Skin of body (tissue), 2 donors: Measurements from ENCODE around the gene MYL12A. TPM values are rescaled to one million over a fixed set of nuclear protein-coding genes. Genes with fewer than 3 reads are reported as not detected.
"Not testable (repeated sequence)": the region's sequence is repeated elsewhere in the genome, so short reads cannot be mapped to it uniquely, and the experiment has no call there.

Experiments
- DNase-seq: peaks from one replicate; lab custom pipeline; 2025; lab: John Stamatoyannopoulos, UW
- total RNA-seq: library from RNA; depleted of rRNA; stranded (reverse); fragments of >200 nt; gene quantifications from one replicate; pipeline ENCODE4 v1.2.3, GENCODE V29; 2014

Gene MYL12A
- 401 TPM for total RNA-seq

DNA sequence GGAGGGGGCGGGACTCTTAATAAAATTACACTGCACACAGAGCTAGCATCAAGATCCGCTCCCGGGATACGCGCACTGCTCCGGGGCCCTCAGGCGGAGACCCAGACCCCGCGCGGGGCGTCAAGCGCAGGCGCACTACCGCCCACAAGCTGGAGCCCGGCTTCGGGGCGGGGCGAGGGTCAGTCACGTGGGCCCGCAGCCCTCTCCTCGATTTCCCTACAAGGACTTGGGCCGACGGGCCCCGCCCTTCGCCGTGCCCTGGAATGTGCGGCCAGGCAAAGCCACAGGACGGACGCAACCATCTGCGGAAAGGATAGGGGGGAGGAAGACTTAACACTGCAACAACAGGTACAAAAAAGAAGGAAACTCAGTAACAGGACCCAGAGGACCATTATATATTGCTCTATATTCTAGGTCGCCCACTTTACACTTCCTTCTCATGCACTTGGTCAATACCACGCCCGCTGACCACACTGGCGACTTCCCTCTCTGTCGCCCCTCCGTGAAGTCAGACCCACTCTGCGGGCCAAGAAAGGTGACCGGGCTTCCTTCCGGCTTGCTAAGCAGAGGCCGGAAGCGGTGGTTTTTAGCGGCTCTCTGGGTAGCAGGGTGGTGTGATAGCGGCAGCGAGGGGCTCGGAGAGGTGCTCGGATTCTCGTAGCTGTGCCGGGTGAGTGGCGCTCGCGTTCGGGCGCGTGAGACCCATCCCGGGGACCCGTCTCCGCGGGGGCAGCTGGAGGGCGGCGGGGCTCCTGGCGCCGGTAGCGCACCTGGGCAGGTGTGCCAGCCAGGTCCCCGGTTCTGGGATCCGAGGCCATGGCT lies at the start of gene MYL12A:
Gene MYL12A (plus strand): TSS at position 562 of the 822 bp plus-strand sequence. CDS start 5,447 bp downstream, outside the sequence.
- peak; percentile 97 for DNase-seq

DNA sequence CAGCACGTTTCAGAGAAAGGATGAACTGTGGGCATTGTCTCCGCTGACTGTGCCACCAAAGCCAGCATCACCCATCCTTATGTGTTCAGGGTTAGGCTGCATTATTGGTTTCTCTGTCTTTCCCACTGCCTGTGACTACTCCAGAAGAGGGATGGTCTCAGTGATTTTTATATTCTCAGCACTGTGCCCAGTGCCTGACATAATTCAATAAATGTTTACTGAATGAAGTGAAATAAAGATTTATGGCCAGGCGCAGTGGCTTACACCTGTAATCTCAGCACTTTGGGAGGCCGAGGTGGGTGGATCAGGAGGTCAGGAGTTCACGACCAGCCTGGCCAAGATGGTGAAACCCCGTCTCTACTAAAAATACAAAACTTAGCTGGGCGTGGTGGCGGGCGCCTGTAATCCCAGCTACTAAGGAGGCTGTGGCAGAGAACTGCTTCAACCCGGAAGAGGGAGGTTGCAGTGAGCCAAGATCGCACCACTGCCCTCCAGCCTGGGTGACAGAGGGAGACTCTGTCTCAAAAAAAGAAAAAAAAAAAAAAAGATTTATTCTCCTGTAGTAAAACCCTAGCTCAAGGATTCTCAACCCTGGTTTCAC lies 49.2 kb upstream of the MYL12A start:
- not testable (repeated sequence) for DNase-seq

DNA sequence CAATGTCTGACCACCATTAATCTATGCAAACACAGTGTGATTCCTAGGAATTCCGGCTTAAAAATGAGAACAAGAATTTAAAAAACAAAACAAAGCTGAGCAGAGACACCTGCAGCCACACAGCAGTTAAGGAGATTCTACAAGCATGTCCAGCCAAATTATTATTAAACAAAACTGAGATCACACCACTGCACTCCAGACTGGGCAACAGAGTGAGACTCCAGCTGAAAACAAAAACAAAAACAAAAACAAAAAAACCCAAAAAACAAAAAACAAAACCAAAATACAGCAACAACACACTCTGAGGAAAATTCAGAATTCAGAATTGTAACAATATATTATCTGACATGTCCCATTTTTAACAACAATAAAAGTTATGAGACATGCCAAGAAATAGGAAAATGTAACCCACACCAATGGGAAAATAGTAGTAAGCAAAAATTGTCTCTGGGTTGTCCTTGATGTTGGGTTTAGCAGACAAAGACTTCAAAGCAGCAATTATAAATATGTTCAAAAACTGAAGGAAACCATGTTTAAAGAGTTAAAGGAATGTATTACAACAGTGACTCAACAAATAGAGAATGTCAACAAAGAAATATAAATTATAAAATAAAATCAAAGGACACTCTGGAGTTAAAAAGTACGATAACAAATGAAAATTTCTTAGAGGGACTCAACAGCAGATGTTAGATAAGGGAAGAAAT lies 47.5 kb upstream of the MYL12A start:
- DNase-seq: no peak

GRCh38 chr18:3205239-3205638 lies 42.4 kb upstream of the MYL12A start:
- DNase-seq: no peak

DNA sequence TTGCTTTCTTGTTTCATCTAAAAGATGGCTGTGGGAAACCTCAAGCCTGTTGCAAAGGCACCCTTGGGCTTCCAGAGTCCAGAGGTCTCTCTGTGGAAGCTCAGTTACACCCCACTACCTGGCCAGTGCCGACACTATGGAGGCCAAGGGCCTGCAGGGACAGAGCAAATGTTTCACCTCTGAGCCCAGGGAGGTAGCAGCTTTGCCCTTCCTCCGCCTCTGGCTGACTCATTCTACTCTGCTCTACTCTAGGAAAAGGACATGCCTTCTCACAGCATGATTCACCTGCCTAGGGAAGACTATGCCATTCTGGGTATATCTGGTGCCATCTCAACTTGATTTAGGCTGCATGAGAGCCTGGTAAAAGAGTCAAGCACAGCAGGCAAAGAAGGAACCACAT lies 40.0 kb upstream of the MYL12A start:
- DNase-seq: no peak

DNA sequence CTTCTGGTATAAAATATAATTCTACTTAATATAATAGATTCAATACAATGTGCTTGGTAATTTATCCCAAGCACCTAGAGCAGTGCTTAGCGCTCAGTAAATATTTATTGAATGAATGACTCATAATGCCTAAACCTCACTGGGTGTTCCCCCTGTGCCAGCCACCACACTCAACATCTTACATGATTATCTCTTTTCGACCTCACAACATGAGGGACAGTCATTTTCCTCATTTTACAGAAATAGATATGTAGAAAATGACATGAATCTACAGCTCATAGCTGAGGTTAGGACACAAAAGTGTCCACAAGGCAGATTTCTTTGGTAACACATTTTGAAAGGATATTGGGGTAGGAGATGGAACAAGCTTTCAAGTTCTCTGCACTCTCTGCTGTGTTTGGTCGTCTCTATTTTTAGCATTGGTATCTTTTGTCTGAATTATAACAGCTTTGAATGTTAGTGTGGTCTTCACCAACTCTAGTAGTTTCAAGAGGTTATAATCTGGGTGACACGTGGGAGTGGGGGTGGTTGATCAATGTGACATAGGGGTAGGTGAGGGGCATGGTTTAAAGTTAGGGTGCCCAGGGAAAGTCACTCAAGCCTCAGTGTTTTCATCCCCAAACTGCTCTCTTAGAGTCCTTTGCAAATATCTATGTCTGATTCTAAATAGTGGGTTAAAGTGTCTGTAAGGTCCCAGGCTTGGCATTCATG lies 37.6 kb upstream of the MYL12A start:
- DNase-seq: no peak

GRCh38 chr18:3211236-3211992 lies 36.2 kb upstream of the MYL12A start:
- DNase-seq: no peak

- peak; percentile 31 for DNase-seq
Observed at GRCh38 chr18:3212657-3213056, 34.9 kb upstream of the MYL12A start.

DNA sequence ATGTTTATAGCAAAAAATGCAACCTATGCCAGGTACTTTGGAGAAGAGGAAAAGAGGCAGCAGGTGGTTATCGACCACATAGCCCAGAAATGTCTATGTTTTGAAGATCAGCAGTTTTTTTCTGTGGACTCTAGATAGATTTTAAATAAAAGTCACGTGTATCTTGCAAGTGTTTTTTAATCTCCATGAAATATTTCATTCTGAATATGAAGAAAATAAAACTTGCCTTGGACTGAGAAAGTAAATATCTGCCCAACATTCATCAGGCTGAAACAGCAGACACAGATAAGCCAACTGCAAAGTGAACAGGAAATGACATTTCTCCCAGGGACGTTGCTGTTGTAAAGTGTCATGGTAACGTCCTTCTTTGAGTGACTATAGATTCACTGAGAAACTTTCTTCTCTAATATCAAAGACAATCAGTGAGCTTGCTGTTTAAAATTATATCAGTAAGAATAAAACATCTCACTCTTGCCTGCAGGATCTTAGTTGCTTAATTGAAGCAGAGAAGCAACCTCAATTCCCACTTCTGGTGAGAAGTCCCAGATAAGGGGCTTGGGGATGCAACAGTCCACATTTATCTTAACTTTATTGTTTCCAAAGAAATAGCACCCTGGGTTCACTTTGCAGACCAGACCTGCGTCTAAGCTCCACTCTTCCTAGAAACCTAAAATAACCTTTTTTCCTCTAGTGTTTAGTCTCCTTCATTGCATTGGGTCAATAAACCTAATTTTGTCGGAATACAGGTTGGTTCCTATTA lies 34.1 kb upstream of the MYL12A start:
- DNase-seq: no peak

GRCh38 chr18:3214855-3215637 lies 32.6 kb upstream of the MYL12A start:
- no peak for DNase-seq

- DNase-seq: no peak
Observed at GRCh38 chr18:3216987-3217386, 30.6 kb upstream of the MYL12A start.

DNA sequence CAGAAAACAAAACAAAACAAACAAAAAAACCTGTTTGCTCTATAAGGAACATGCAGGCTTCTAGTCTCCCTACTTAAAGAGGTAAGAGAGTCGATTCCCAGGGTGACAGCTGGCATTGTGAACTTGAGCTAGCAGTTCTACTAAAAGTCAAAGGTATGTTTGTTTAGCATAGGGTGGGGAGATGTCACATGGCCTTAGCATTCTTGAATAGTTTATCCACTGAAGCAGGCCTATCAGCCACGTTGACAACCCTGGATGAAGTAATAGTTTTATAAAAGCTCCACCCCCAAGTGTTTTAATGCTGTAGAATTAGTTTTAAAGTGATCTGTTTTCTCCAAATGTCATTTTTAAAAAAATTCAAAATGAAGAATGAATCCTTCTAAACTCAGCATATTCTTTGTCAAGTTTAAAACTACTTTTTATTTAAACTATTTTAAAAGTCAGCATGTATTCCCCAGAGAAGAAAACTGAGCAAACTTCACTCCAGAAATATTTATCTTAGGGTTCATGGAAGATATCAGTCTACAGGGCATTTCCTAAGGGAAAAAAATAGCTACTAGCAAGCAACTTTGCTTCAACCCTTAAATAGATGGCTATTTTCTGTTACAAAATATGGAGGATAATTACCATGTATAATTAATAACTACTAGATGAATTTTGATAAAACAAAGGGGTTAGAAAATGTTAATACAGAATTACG lies 29.5 kb upstream of the MYL12A start:
- no peak for DNase-seq

DNA sequence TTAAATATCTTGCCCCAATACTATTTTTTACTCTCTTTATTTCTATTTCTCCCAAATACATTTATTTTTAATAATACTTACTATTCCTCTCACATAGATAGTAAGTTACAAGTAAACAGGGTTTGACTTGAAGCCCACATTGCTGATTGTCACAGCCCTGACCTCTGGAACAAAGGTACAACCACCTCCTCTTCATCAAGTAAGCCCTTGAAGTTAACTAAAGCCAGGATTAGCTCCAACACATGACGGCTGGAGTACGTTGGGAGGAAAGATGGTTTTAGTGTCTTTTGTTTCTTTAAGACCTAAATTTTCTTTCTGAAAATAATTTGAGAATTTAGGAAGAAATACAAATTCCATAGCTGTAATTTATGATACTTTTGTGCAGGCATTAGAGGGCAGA lies 28.8 kb upstream of the MYL12A start:
- no peak for DNase-seq

DNA sequence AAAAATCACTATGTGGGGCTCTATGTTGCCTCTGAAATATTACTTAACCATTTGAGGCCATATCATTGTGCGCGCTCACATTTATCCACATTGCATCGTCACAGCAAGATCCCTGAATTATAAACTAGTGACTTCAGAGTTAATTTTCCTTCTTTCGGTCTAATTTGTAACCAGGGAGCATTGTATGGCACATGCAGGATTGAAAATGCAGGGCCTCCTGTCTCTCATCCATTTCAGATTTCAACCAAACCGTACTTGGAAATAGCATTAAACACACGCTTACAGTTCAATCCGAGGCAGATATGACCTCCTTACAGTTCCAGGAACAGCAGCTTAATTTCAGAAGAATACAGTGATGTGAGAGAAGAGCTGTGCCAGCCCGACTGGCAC lies 28.4 kb upstream of the MYL12A start:
- DNase-seq: no peak

DNA sequence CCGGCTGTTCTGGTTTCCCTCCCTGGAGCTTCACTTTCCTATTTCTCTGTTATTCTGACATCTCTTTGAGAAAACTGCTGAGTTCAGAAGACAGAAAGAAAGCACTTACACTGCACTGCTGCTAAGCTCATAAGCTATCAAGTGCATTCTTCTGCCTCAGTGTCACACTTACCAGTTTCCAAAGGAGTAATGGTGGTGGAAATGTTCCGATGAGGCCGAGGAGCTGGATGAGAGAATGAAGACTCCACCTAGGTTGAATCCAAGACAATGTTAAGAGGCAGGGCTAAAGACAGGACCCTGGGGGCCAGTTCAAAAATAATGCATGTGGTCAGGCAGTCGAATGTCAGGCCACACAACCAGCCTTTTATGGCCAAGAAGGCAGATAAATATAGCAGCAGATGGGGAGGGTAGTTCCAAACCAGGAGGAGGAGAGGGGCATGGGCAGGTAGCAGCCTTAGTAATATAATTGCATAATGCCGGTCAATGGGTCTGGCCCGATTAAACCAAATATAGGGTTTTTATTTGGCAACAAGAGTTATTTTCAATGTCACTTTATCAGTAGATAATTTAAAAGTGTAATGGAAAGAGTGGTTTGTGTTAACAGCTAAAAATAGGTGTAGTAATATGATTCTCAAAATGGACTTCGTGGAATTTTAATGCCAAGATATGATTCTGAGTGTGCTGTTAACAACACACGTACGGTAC lies 27.8 kb upstream of the MYL12A start, which contains the start of gene MYOM1:
Gene MYOM1 (minus strand): TSS at position 338 of the 705 bp plus-strand sequence. CDS start 4,745 bp downstream, outside the sequence.
- DNase-seq: no peak

DNA sequence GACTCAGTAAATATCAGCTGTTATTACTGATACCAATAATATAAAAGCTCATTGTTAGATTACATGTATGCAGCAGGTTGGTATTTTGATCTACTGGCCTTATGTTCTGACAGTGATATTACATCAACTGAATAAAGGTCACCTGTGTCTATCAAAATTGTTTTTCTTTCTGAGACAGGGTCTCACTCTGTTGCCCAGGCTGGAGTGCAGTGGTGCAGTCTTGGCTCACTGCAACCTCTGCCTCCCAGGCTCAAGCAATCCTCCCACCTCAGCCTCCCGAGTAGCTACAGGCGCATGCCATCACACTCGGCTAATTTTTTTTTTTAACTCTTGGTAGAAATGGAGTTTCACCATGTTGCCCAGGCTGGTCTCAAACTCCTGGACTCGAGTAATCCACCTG lies 26.7 kb upstream of the MYL12A start:
- DNase-seq: not testable (repeated sequence)

- no peak for DNase-seq
Observed at GRCh38 chr18:3221496-3221895, 26.1 kb upstream of the MYL12A start.

GRCh38 chr18:3223356-3223755 lies 24.2 kb upstream of the MYL12A start:
- DNase-seq: no peak
